ENCODE results near the gene APP. TPM values are rescaled to one million over a fixed set of nuclear protein-coding genes. Genes with fewer than 3 reads are reported as not detected.

APP gene
- total RNA-seq, 3 donors from 2014 or later (not counting 1 experiment from before 2014, with no cell fraction given), result 5.1 to 10.6 (median 7.8) TPM

DNA sequence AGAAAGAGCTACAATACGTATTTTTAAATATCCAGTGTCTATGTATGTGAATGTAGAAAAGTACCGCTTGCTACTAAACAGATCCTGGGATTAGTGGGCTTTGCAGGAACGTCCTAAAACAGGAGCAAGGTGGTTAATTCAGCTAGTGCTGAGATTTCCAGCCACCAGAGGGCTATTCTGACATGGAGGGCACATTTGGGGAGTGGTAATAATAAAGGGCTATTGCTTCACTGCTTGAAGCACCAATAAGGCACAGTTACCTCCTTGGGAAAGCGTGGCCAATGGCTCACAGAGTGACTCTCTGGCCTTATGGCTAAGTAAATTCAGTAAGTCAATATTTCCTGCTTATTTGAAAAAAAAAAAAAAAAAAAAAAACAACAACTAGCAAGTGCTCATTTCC is 283.4 kb downstream of the APP start:
- no peak overlapping the region for H3K27ac ChIP-seq (ENCODE audit: low read length)
- Mint-ChIP-seq H3K4me1 (no peaks in the 10 kb centered on the region), H3K36me3 (no peaks in the 10 kb centered on the region), H3K4me3 (no peak overlapping the region), H3K9me3 (no peaks in the 10 kb centered on the region), H3K27me3 (ENCODE audit: low read depth in 2 of 2) (no peaks in the 10 kb centered on the region), H3K27ac (no peak overlapping the region)
- no peaks in the 10 kb centered on the region for H3K4me1 ChIP-seq (ENCODE audit: control insufficient read depth, insufficient read depth, low read length)
- WGBS (ENCODE audit: insufficient coverage), result 92% methylated on average over 4 of the region's 4 CpGs
- TF ChIP-seq, protein P1, sequence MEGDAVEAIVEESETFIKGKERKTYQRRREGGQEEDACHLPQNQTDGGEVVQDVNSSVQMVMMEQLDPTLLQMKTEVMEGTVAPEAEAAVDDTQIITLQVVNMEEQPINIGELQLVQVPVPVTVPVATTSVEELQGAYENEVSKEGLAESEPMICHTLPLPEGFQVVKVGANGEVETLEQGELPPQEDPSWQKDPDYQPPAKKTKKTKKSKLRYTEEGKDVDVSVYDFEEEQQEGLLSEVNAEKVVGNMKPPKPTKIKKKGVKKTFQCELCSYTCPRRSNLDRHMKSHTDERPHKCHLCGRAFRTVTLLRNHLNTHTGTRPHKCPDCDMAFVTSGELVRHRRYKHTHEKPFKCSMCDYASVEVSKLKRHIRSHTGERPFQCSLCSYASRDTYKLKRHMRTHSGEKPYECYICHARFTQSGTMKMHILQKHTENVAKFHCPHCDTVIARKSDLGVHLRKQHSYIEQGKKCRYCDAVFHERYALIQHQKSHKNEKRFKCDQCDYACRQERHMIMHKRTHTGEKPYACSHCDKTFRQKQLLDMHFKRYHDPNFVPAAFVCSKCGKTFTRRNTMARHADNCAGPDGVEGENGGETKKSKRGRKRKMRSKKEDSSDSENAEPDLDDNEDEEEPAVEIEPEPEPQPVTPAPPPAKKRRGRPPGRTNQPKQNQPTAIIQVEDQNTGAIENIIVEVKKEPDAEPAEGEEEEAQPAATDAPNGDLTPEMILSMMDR (IDR thresholded peaks at IDR 0.05), result no peak
- ATAC-seq (no peak), DNase-seq (no peak)
- H3K27me3 ChIP-seq (ENCODE audit: control insufficient read depth, insufficient read depth, low read length), result no peaks in the 10 kb centered on the region
- H3K4me3 ChIP-seq (ENCODE audit: low read length), result no peak overlapping the region
- no peaks in the 10 kb centered on the region for H3K36me3 ChIP-seq (ENCODE audit: control insufficient read depth, insufficient read depth, low read length)
- intact Hi-C loops (cut with micrococcal nuclease), result no loop called here
- no peaks in the 10 kb centered on the region for H3K9me3 ChIP-seq (ENCODE audit: control insufficient read depth, insufficient read depth, low read length)

DNA sequence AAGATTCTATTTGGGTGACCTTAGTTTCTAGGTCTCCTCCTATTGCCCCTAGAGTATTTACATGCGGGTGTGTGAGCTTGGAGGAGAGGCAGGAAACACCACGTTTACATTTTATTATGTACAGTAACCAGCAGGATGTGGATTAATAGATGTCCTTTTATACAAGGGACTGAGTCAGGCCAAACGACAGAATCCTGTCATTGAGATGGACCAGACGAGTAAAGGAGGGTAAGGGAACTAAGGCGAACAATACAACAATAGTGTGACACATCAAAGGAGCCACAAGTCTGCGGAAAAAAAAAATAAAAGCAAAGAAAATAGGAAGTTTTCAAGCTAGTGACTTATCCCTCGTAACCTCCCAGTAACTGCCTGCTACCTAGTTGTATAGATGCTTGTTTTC is 284.7 kb downstream of the APP start:
- Histone ChIP-seq H3K27me3 (ENCODE audit: control insufficient read depth, insufficient read depth, low read length) (no peaks in the 10 kb centered on the region), H3K27ac (ENCODE audit: low read length) (no peak overlapping the region), H3K4me3 (ENCODE audit: low read length) (no peak overlapping the region), H3K36me3 (ENCODE audit: control insufficient read depth, insufficient read depth, low read length) (no peaks in the 10 kb centered on the region), H3K4me1 (ENCODE audit: control insufficient read depth, insufficient read depth, low read length) (no peaks in the 10 kb centered on the region), H3K9me3 (ENCODE audit: control insufficient read depth, insufficient read depth, low read length) (no peaks in the 10 kb centered on the region)
- Mint-ChIP-seq H3K4me1 (peaks cover 0 to 5% of the 10 kb centered on the region in 2 donors), H3K4me3 (no peak overlapping the region), H3K9me3 (no peaks in the 10 kb centered on the region), H3K27me3 (ENCODE audit: low read depth in 2 of 2) (no peaks in the 10 kb centered on the region), H3K27ac (no peak overlapping the region), H3K36me3 (no peaks in the 10 kb centered on the region)
- whole genome bisulfite sequencing (ENCODE audit: insufficient coverage), result 79% methylated on average over 7 of the region's 7 CpGs
- DNase-seq (no peak), ATAC-seq (no peak)
- TF ChIP-seq, protein P1 (IDR thresholded peaks at IDR 0.05), result no peak
- intact Hi-C loops (cut with micrococcal nuclease), result no loop called here

DNA sequence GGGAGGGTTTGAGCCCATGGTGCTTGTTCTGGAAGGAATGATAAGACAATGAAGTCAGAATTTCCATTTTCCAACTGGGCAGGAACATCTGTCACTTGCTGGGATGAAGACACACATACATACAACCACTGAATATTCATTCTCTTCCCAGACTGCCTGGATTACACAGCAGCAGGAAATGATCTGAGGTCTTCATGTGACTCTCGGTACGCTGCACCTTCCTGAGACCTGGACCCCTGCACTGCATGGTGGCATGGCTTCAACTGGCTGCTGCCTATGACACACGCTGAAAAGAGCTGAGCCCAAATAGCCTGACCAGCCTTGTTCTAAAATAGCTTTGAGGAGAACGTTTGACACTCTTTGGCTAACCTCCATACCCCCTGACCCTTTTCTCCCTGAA is 285.2 kb downstream of the APP start:
- Histone ChIP-seq H3K36me3 (ENCODE audit: control insufficient read depth, insufficient read depth, low read length) (no peaks in the 10 kb centered on the region), H3K9me3 (ENCODE audit: control insufficient read depth, insufficient read depth, low read length) (no peaks in the 10 kb centered on the region), H3K4me3 (ENCODE audit: low read length) (no peak overlapping the region), H3K27me3 (ENCODE audit: control insufficient read depth, insufficient read depth, low read length) (no peaks in the 10 kb centered on the region), H3K27ac (ENCODE audit: low read length) (no peak overlapping the region), H3K4me1 (ENCODE audit: control insufficient read depth, insufficient read depth, low read length) (no peaks in the 10 kb centered on the region)
- Mint-ChIP-seq H3K4me1 (peaks cover 0 to 5% of the 10 kb centered on the region in 2 donors), H3K36me3 (no peaks in the 10 kb centered on the region), H3K9me3 (no peaks in the 10 kb centered on the region), H3K4me3 (no peak overlapping the region), H3K27ac (no peak overlapping the region), H3K27me3 (ENCODE audit: low read depth in 2 of 2) (no peaks in the 10 kb centered on the region)
- ATAC-seq, result peak in 1 of 3 donors; percentile 17
- 86% methylated on average over 4 of the region's 4 CpGs for WGBS (ENCODE audit: insufficient coverage)
- intact Hi-C loops (cut with micrococcal nuclease), result no loop called here
- DNase-seq, result no peak
- TF ChIP-seq, protein P1 (IDR thresholded peaks at IDR 0.05), result no peak

DNA sequence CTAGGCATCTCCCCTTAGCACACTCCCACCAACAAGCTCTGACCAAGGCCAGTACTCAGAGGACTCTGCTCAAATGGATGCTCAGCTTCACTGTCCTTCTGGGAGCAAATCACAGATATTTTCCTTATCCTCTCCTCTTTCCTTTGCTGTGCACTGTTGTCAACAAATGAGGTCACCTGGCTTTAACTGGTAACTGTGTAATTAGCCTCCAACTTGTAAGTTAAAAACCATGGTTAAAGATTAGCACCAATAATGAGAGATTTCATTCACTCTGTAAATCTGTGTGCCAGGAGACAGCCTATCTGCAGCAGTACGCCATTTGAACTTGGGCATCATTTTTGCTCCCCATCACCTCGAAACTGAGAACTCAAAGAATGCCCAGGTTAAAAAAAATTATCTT is 286.3 kb downstream of the APP start:
- Mint-ChIP-seq H3K27ac (no peak overlapping the region), H3K27me3 (ENCODE audit: low read depth in 2 of 2) (no peaks in the 10 kb centered on the region), H3K4me1 (peaks cover 0 to 5% of the 10 kb centered on the region in 2 donors), H3K36me3 (no peaks in the 10 kb centered on the region), H3K9me3 (no peaks in the 10 kb centered on the region), H3K4me3 (no peak overlapping the region)
- Histone ChIP-seq H3K27ac (ENCODE audit: low read length) (no peak overlapping the region), H3K4me3 (ENCODE audit: low read length) (no peak overlapping the region), H3K4me1 (ENCODE audit: control insufficient read depth, insufficient read depth, low read length) (no peaks in the 10 kb centered on the region), H3K36me3 (ENCODE audit: control insufficient read depth, insufficient read depth, low read length) (no peaks in the 10 kb centered on the region), H3K27me3 (ENCODE audit: control insufficient read depth, insufficient read depth, low read length) (no peaks in the 10 kb centered on the region), H3K9me3 (ENCODE audit: control insufficient read depth, insufficient read depth, low read length) (no peaks in the 10 kb centered on the region)
- DNase-seq (no peak), ATAC-seq (no peak)
- TF ChIP-seq, protein P1 (IDR thresholded peaks at IDR 0.05), result no peak
- WGBS (ENCODE audit: insufficient coverage), result 83% methylated on average over 2 of the region's 2 CpGs
- intact Hi-C loops (cut with micrococcal nuclease), result loop anchor here (5.0 kb wide), 1 partner anchor 288 kb away; the partner anchor contains the start of gene APP
